Subcutaneous adipose tissue (tissue), 4 donors: ENCODE measurements around the gene ATF7. TPM values are rescaled to one million over a fixed set of nuclear protein-coding genes. Genes with fewer than 3 reads are reported as not detected.

ENCODE experiments used
- CTCF ChIP-seq: fragments of 450-650 bp; IDR thresholded peaks from one replicate; pipeline ENCODE4 v1.5.1; 2016; ENCODE audit warnings: low read depth, mild to moderate bottlenecking, control low read depth, antibody characterized with exemption, moderate library complexity
- total RNA-seq, 4 donors: library from RNA; depleted of rRNA; stranded (reverse); fragments of >200 nt; gene quantifications; one replicate each; pipeline ENCODE4 v1.1.0, GENCODE V29; 2016

The ATF7 gene
- total RNA-seq, 4 donors from 2014 or later = 32.0 to 49.7 (median 43.7) TPM

GRCh38 chr12:53505555-53506449, 120.4 kb downstream of the ATF7 start:
- no peak for TF ChIP-seq CTCF

- no peak for TF ChIP-seq CTCF
These were observed 121.1 kb downstream of the ATF7 start for GRCh38 chr12:53505086-53505485.

GRCh38 chr12:53504004-53504920, 121.9 kb downstream of the ATF7 start:
- no peak for TF ChIP-seq CTCF

GRCh38 chr12:53502983-53503728, 123.0 kb downstream of the ATF7 start:
- TF ChIP-seq CTCF = no peak

- no peak for TF ChIP-seq CTCF
These were observed 123.9 kb downstream of the ATF7 start for GRCh38 chr12:53502331-53502730.

- TF ChIP-seq CTCF = no peak
These were observed 124.5 kb downstream of the ATF7 start for GRCh38 chr12:53501615-53502181.
